H1 (cell line): ENCODE results near the gene ECT2L. TPM values are rescaled to one million over a fixed set of nuclear protein-coding genes. Genes with fewer than 3 reads are reported as not detected.

Experiments used
- CTCF ChIA-PET: fragments of 300-600 bp; sonication (Branson Sonifier 250); formaldehyde crosslinking; loops from one replicate; lab custom pipeline; 2021; ENCODE audit not compliant: partially characterized antibody; lab: Charles Lee
- POLR2A ChIA-PET: fragments of 300-600 bp; sonication (Branson Sonifier 250); formaldehyde crosslinking; loops from one replicate; lab custom pipeline; 2021; ENCODE audit warnings: inconsistent platforms; ENCODE audit not compliant: partially characterized antibody; lab: Charles Lee
- DNase-seq, 2 experiments: peaks; one replicate each; pipeline versions ENCODE4 v3.0.0 to v3.0.0-alpha.2; 2010 to 2022; ENCODE audit warnings: low spot score in 2 of 2, low read depth in 1 of 2, mixed read lengths in 1 of 2
- FAIRE-seq: peaks from 2 replicates; lab custom pipeline; 2011; peaks lifted over from hg19 to GRCh38; lab: Jason Lieb, UNC
- H2AFZ ChIP-seq: 2 replicates; pipeline ENCODE4 v1.8.1; 2012; ENCODE audit warnings: low read length, inconsistent platforms
- H2AK5ac ChIP-seq: 2 replicates; pipeline ENCODE4 v1.6.1; 2013; ENCODE audit warnings: low read depth, low read length
- H2BK120ac ChIP-seq: replicated peaks from 2 replicates; pipeline ENCODE3; 2013; ENCODE audit warnings: low read depth, low read length, inconsistent platforms
- H2BK12ac ChIP-seq: 2 replicates; pipeline ENCODE4 v1.6.1; 2013; ENCODE audit warnings: low read depth, low read length
- H2BK15ac ChIP-seq: 2 replicates; pipeline ENCODE4 v1.6.1; 2013; ENCODE audit warnings: low read length
- H2BK20ac ChIP-seq: 2 replicates; pipeline ENCODE4 v1.6.1; 2013; ENCODE audit warnings: low read length
- H2BK5ac ChIP-seq: 2 replicates; pipeline ENCODE4 v1.6.1; 2013; ENCODE audit warnings: low read depth, low read length
- H3K14ac ChIP-seq: 2 replicates; pipeline ENCODE4 v1.6.1; 2013; ENCODE audit warnings: inconsistent platforms; ENCODE audit not compliant: insufficient read length
- H3K18ac ChIP-seq: 2 replicates; pipeline ENCODE4 v1.6.1; 2013; ENCODE audit warnings: low read length; ENCODE audit errors: extremely low read depth
- H3K23ac ChIP-seq: 2 replicates; pipeline ENCODE4 v1.6.1; 2013; ENCODE audit warnings: inconsistent platforms; ENCODE audit not compliant: insufficient read length
- H3K23me2 ChIP-seq: 2 replicates; pipeline ENCODE4 v1.6.1; 2013; ENCODE audit warnings: low read depth, low read length
- H3K27ac ChIP-seq: 2 replicates; pipeline ENCODE4 v1.6.1; 2011; ENCODE audit warnings: low read depth, low read length, inconsistent platforms
- H3K27me3 ChIP-seq, 4 experiments: replicated peaks in 1 of 4; 1 replicate in 1 of 4; 2 replicates in 3 of 4; pipeline versions ENCODE4 v1.6.1 to v1.8.1; 2011 to 2013; ENCODE audit warnings: low read length in 3 of 4, mild to moderate bottlenecking in 3 of 4, inconsistent platforms in 2 of 4, mixed read lengths in 2 of 4, moderate library complexity in 1 of 4; ENCODE audit not compliant: control insufficient read depth in 3 of 4, insufficient read depth in 3 of 4; ENCODE audit errors: extremely low read depth in 1 of 4
- H3K36me3 ChIP-seq, 4 experiments: 2 replicates each; pipeline versions ENCODE4 v1.6.1 to v1.8.1; 2011 to 2013; ENCODE audit warnings: mild to moderate bottlenecking in 4 of 4, low read length in 3 of 4, moderate library complexity in 2 of 4, control low read depth in 1 of 4, inconsistent platforms in 1 of 4; ENCODE audit not compliant: insufficient read depth in 4 of 4, control insufficient read depth in 2 of 4
- H3K4ac ChIP-seq: replicated peaks from 2 replicates; pipeline ENCODE3; 2013; ENCODE audit warnings: low read length, low read depth, mixed read lengths, inconsistent platforms; ENCODE audit not compliant: insufficient read length
- H3K4me1 ChIP-seq, 4 experiments: replicated peaks in 1 of 4; 1 replicate in 1 of 4; 2 replicates in 3 of 4; pipeline versions ENCODE4 v1.6.1 to v1.8.1; 2011 to 2013; ENCODE audit warnings: low read length in 3 of 4, inconsistent platforms in 2 of 4, mixed read lengths in 1 of 4; ENCODE audit not compliant: insufficient read depth in 4 of 4, control insufficient read depth in 3 of 4
- H3K4me2 ChIP-seq, 2 experiments: 2 replicates each; pipeline versions ENCODE4 v1.6.1 to v1.8.1; 2011 to 2013; ENCODE audit warnings: low read depth in 2 of 2, low read length in 2 of 2, control low read depth in 1 of 2, inconsistent platforms in 1 of 2, mild to moderate bottlenecking in 1 of 2; ENCODE audit not compliant: insufficient read depth in 1 of 2
- H3K4me3 ChIP-seq, 4 experiments: fragments of 200-600, 300-600 bp in 1 of 4; sonication (generic), shearing (Covaris generic), sonication (Bioruptor Twin) in 1 of 4; 2 replicates each; pipeline versions ENCODE4 v1.5.1 to v1.8.1; 2011 to 2016; ENCODE audit warnings: low read length in 4 of 4, low read depth in 3 of 4, control low read depth in 2 of 4, inconsistent platforms in 2 of 4, mild to moderate bottlenecking in 2 of 4, mixed read lengths in 1 of 4, moderate library complexity in 1 of 4; ENCODE audit not compliant: insufficient read depth in 2 of 4; ENCODE audit errors: extremely low read depth in 1 of 4
- H3K56ac ChIP-seq: replicated peaks from 2 replicates; pipeline ENCODE3; 2013; ENCODE audit warnings: low read depth, mild to moderate bottlenecking, mixed read lengths, low read length, inconsistent platforms; ENCODE audit not compliant: insufficient read length
- H3K79me1 ChIP-seq: 2 replicates; pipeline ENCODE4 v1.6.1; 2013; ENCODE audit warnings: low read depth, low read length, control low read depth
- H3K79me2 ChIP-seq, 2 experiments: 2 replicates each; pipeline versions ENCODE4 v1.6.1 to v1.8.1; 2012 to 2013; ENCODE audit warnings: low read length in 2 of 2, mild to moderate bottlenecking in 2 of 2, inconsistent platforms in 1 of 2; ENCODE audit not compliant: insufficient read depth in 2 of 2, control insufficient read depth in 1 of 2
- H3K9ac ChIP-seq, 4 experiments: replicated peaks in 1 of 4; 1 replicate in 1 of 4; 2 replicates in 3 of 4; pipeline versions ENCODE4 v1.6.1 to v1.8.1; 2011 to 2013; ENCODE audit warnings: low read depth in 3 of 4, low read length in 3 of 4, control low read depth in 2 of 4, mild to moderate bottlenecking in 2 of 4, moderate library complexity in 2 of 4, inconsistent platforms in 1 of 4; ENCODE audit errors: extremely low read depth in 1 of 4
- H3K9me3 ChIP-seq, 2 experiments: 2 replicates each; pipeline versions ENCODE4 v1.6.1 to v1.8.1; 2012 to 2013; ENCODE audit warnings: mild to moderate bottlenecking in 2 of 2, moderate library complexity in 2 of 2, control low read depth in 1 of 2, inconsistent platforms in 1 of 2, low read depth in 1 of 2, low read length in 1 of 2, mixed read lengths in 1 of 2; ENCODE audit not compliant: insufficient read depth in 2 of 2
- H4K20me1 ChIP-seq, 2 experiments: replicated peaks in 1 of 2; 2 replicates each; pipeline versions ENCODE3 to v1.8.1; 2011 to 2013; ENCODE audit warnings: inconsistent platforms in 2 of 2, low read length in 2 of 2, mild to moderate bottlenecking in 1 of 2; ENCODE audit not compliant: insufficient read depth in 2 of 2, control insufficient read depth in 1 of 2
- H4K5ac ChIP-seq: 2 replicates; pipeline ENCODE4 v1.6.1; 2013; ENCODE audit warnings: low read length, low read depth, mixed read lengths, inconsistent platforms; ENCODE audit not compliant: insufficient read length
- H4K8ac ChIP-seq: 2 replicates; pipeline ENCODE4 v1.8.0; 2013; ENCODE audit warnings: mild to moderate bottlenecking, moderate library complexity, low read length, inconsistent platforms; ENCODE audit not compliant: insufficient read depth; ENCODE audit errors: extremely low read depth
- H4K91ac ChIP-seq: replicated peaks from 2 replicates; pipeline ENCODE3; 2013; ENCODE audit warnings: low read length, mixed read lengths, inconsistent platforms; ENCODE audit not compliant: insufficient read length
- BACH1 ChIP-seq: IDR thresholded peaks from 2 replicates; pipeline ENCODE4 v1.6.1; 2012; ENCODE audit warnings: low read length, improper control_type of control experiment
- CEBPB ChIP-seq: IDR thresholded peaks from 2 replicates; pipeline ENCODE4 v1.6.1; 2012; ENCODE audit warnings: low read depth, low read length
- EP300 ChIP-seq, 2 experiments: IDR thresholded peaks; 1 replicate in 1 of 2; 2 replicates in 1 of 2; pipeline ENCODE4 v1.6.1; 2011 to 2012; ENCODE audit warnings: low read depth in 2 of 2, low read length in 2 of 2, mild to moderate bottlenecking in 2 of 2, borderline replicate concordance in 1 of 2, inconsistent platforms in 1 of 2, moderate library complexity in 1 of 2
- FOSL1 ChIP-seq: IDR thresholded peaks from 2 replicates; pipeline ENCODE4 v1.6.1; 2011; ENCODE audit warnings: mild to moderate bottlenecking, low read depth, low read length, moderate library complexity; ENCODE audit not compliant: insufficient read depth
- KDM5A ChIP-seq: fragments of 200-600 bp; IDR thresholded peaks from 2 replicates; pipeline ENCODE4 v1.7.1; 2012; ENCODE audit warnings: mild to moderate bottlenecking, low read length, inconsistent platforms, mixed read lengths
- NANOG ChIP-seq: IDR thresholded peaks from 2 replicates; pipeline ENCODE4 v1.6.1; 2011; ENCODE audit warnings: low read length, low read depth, mild to moderate bottlenecking, inconsistent platforms; ENCODE audit not compliant: insufficient read depth, poor library complexity, severe bottlenecking
- NRF1 ChIP-seq: IDR thresholded peaks from 2 replicates; pipeline ENCODE4 v1.6.1; 2011; ENCODE audit warnings: mild to moderate bottlenecking, low read depth, low read length, improper control_type of control experiment
- PHF8 ChIP-seq: fragments of 200-600 bp; sonication (generic); conservative IDR thresholded peaks from 2 replicates; pipeline ENCODE4 v1.7.1; 2012; ENCODE audit warnings: low read depth, mild to moderate bottlenecking, inconsistent platforms, low read length, moderate library complexity
- POLR2AphosphoS5 ChIP-seq: IDR thresholded peaks from 2 replicates; pipeline ENCODE4 v1.6.1; 2011; ENCODE audit warnings: low read depth, low read length
- RXRA ChIP-seq: IDR thresholded peaks from 2 replicates; pipeline ENCODE4 v1.6.1; 2011; ENCODE audit warnings: low read depth, mild to moderate bottlenecking, low read length, moderate library complexity; ENCODE audit not compliant: insufficient read depth
- TAF1 ChIP-seq: IDR thresholded peaks from 2 replicates; pipeline ENCODE4 v1.6.1; 2011; ENCODE audit warnings: mild to moderate bottlenecking, low read depth, low read length
- TAF7 ChIP-seq: optimal IDR thresholded peaks from 2 replicates; pipeline ENCODE3; 2011; ENCODE audit warnings: low read depth, mild to moderate bottlenecking, inconsistent platforms, low read length, moderate library complexity, borderline replicate concordance
- TCF12 ChIP-seq: IDR thresholded peaks from 2 replicates; pipeline ENCODE4 v1.6.1; 2011; ENCODE audit warnings: low read depth, mild to moderate bottlenecking, low read length
- USF2 ChIP-seq: IDR thresholded peaks from 2 replicates; pipeline ENCODE4 v1.6.1; 2011; ENCODE audit warnings: low read length, improper control_type of control experiment
- WGBS, 2 experiments: shearing (Covaris generic) in 1 of 2; methylation state at CpG; one replicate each; pipeline versions ENCODE4 v1.1.6 to v1.1.7; 2013 to 2015; ENCODE audit warnings: low lambda C conversion rate in 2 of 2, mixed read lengths in 2 of 2, inconsistent platforms in 1 of 2, low coverage in 1 of 2, missing lambda C conversion rate in 1 of 2; ENCODE audit not compliant: insufficient replicate concordance in 2 of 2, insufficient coverage in 1 of 2, insufficient read length in 1 of 2; ENCODE audit errors: extremely low coverage in 1 of 2, missing lambda C conversion rate in 1 of 2; 5-methylcytosine and 5-hydroxymethylcytosine counted together
- polyA plus RNA-seq, 7 experiments: library from polyadenylated mRNA; depleted of rRNA in 3 of 7; stranded (reverse) in 5 of 7; unstranded in 2 of 7; fragments of >200 nt in 5 of 7; fragments of 200-250 nt in 2 of 7; gene quantifications; 1 replicate in 5 of 7; 2 replicates in 1 of 7; 4 replicates in 1 of 7; pipeline versions ENCODE4 v1.2.1 to v1.2.3, GENCODE V29; 2011 to 2013; ENCODE audit warnings: missing spikeins in 2 of 7, mixed read lengths in 2 of 7
- total RNA-seq: library from RNA; stranded (reverse); fragmentation: NEBNext Ultra II Directional; extraction: Animal tissue kit (Norgen Biotek cat#: 25700); gene quantifications from 2 replicates; pipeline ENCODE4 v1.2.1, GENCODE V29; 2021

The ECT2L gene
- total and polyA plus RNA-seq, 2 of the 8 experiments (the other 6 are each of a cell fraction or from before 2014, with no cell fraction given): not detected

DNA sequence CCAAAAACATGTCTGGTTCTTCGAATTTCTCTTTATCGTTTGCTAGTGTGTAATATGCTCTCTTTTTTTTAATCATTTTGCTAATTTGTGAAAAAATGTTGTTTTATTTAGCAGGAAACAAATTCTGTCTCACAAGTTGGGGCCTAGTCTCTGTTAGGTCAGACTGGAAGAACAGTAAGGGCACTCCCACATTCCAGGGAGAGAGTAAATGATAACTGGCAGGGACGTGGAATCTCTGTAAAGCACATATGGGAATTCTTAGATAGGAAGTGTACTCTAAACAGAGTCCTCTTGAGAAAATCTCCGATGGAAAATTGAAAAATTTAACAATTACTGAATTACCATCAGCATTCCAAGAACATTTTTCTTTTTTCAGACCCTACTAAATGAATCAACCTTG is 38.8 kb upstream of the ECT2L start:
- ChIA-PET CTCF (interaction anchor here (1.0 to 1.5 kb wide), 2 partner anchors 9 to 65 kb away, joined by 4 read pairs; no protein-coding TSS in a partner anchor), POLR2A (no interaction called here)
- Histone ChIP-seq H3K27me3 (no peaks in the 10 kb centered on the region), H3K9ac (no peak overlapping the region), H4K91ac (no peak overlapping the region), H3K4me2 (no peak overlapping the region), H3K23me2 (no peaks in the 10 kb centered on the region), H2BK120ac (no peak overlapping the region), H2AFZ (no peak overlapping the region), H3K4me1 (no peaks in the 10 kb centered on the region), H4K8ac (no peak overlapping the region), H3K14ac (no peak overlapping the region), H2BK15ac (no peak overlapping the region), H3K27ac (no peak overlapping the region), H2BK5ac (no peak overlapping the region), H4K20me1 (no peaks in the 10 kb centered on the region), H3K4ac (no peak overlapping the region), H3K4me3 (no peak overlapping the region), H3K23ac (no peak overlapping the region), H3K18ac (no peak overlapping the region), H3K79me2 (no peaks in the 10 kb centered on the region), H3K79me1 (no peaks in the 10 kb centered on the region), H3K36me3 (no peaks in the 10 kb centered on the region), H2AK5ac (no peak overlapping the region), H2BK12ac (no peak overlapping the region), H3K56ac (no peak overlapping the region), H2BK20ac (no peak overlapping the region), H3K9me3 (no peaks in the 10 kb centered on the region), H4K5ac (no peak overlapping the region)
- FAIRE-seq: no peak
- DNase-seq: no peak
- WGBS, 2 experiments: 91% methylated on average over 4 of the region's 4 CpGs; no CpG with 5 or more reads in 1 of the 2 experiments
- TF ChIP-seq TAF1: no peak
- no peak for TF ChIP-seq POLR2AphosphoS5
- no peak for TF ChIP-seq TCF12
- TF ChIP-seq TAF7: no peak
- TF ChIP-seq BACH1: no peak
- no peak for TF ChIP-seq NANOG
- TF ChIP-seq NRF1: no peak
- no peak for TF ChIP-seq KDM5A
- no peak for TF ChIP-seq USF2
- no peak for TF ChIP-seq CEBPB
- TF ChIP-seq RXRA: no peak
- no peak for TF ChIP-seq FOSL1
- TF ChIP-seq PHF8: no peak
- no peak for TF ChIP-seq EP300 (IDR thresholded peaks at IDR 0.05; ENCODE audit: borderline replicate concordance in 1 of 2, low read depth in 2 of 2, low read length in 2 of 2)
